DND-41 (cell line): ENCODE data around the gene HGS.

Experiments used
- ATAC-seq: fragments of 200-7000 bp; cut with Tn5 transposase; 3 replicates; pipeline ENCODE4 v1.9.1; 2021; ENCODE audit warnings: low read depth; ENCODE audit not compliant: insufficient read depth
- DNase-seq: peaks from one replicate; pipeline ENCODE4 v3.0.0-alpha.2; 2020
- H2AFZ ChIP-seq: 2 replicates; pipeline ENCODE4 v1.6.0; 2012; ENCODE audit warnings: low read depth, low read length
- H3K27ac ChIP-seq: 2 replicates; pipeline ENCODE4 v1.5.1; 2012; ENCODE audit warnings: low read length, inconsistent platforms
- H3K27me3 ChIP-seq: fragments of 200-600 bp; sonication (generic); 2 replicates; pipeline ENCODE4 v1.6.0; 2012; ENCODE audit warnings: low read length, mild to moderate bottlenecking, inconsistent platforms; ENCODE audit not compliant: insufficient read depth, poor library complexity
- H3K36me3 ChIP-seq: 2 replicates; pipeline ENCODE4 v1.5.1; 2012; ENCODE audit warnings: low read length, inconsistent platforms; ENCODE audit not compliant: insufficient read depth
- H3K4me1 ChIP-seq: 2 replicates; pipeline ENCODE4 v1.5.1; 2012; ENCODE audit warnings: mild to moderate bottlenecking, low read length; ENCODE audit not compliant: insufficient read depth
- H3K4me2 ChIP-seq: 2 replicates; pipeline ENCODE4 v1.6.0; 2012; ENCODE audit warnings: mild to moderate bottlenecking, moderate library complexity, low read length, inconsistent platforms; ENCODE audit not compliant: insufficient read depth
- H3K4me3 ChIP-seq, 2 experiments: fragments of 200-600 bp in 1 of 2; shearing (Covaris generic) in 1 of 2; 2 replicates each; pipeline ENCODE4 v1.5.1; 2012 to 2016; ENCODE audit warnings: inconsistent platforms in 2 of 2, low read length in 2 of 2, mild to moderate bottlenecking in 2 of 2, low read depth in 1 of 2, moderate library complexity in 1 of 2
- H3K79me2 ChIP-seq: 2 replicates; pipeline ENCODE4 v1.6.0; 2012; ENCODE audit warnings: low read length, inconsistent platforms; ENCODE audit not compliant: insufficient read depth
- H3K9ac ChIP-seq: 2 replicates; pipeline ENCODE4 v1.6.0; 2012; ENCODE audit warnings: low read depth, mild to moderate bottlenecking, inconsistent platforms, low read length, moderate library complexity
- H3K9me3 ChIP-seq: 2 replicates; pipeline ENCODE4 v1.5.1; 2012; ENCODE audit warnings: low read length, moderate library complexity, mild to moderate bottlenecking, inconsistent platforms; ENCODE audit not compliant: insufficient read depth, severe bottlenecking
- H4K20me1 ChIP-seq: 2 replicates; pipeline ENCODE4 v1.6.0; 2012; ENCODE audit warnings: low read length; ENCODE audit not compliant: insufficient read depth
- EZH2 ChIP-seq: IDR thresholded peaks from 3 replicates; pipeline ENCODE4 v1.6.1; 2012; ENCODE audit warnings: borderline replicate concordance, low read depth, mild to moderate bottlenecking, moderate library complexity, low read length, inconsistent platforms; ENCODE audit not compliant: severe bottlenecking
- TF ChIP-seq, protein P1 (sequence below): IDR thresholded peaks from 2 replicates; pipeline ENCODE4 v1.5.1; 2012; ENCODE audit warnings: borderline replicate concordance, low read length, moderate library complexity, mild to moderate bottlenecking; ENCODE audit not compliant: poor library complexity, severe bottlenecking; ENCODE audit errors: extremely low read depth

Gene HGS

DNA sequence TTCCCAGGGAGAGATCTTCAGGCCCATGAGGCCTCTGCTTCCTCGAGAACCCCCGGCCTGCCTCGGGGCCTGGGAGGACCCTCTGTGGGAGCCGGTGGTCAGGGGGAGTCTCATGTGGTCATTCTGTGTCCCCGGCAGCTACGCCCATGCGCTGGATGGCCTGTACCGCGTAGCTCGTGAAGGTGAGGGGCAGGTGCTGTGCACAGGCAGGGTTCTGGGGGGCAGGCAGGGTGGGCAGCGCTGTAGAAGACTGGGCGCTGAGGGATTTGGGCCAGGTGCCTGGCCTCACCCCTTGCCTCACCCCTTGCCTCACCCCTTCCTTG lies 32.8 kb downstream of the HGS start:
- ATAC-seq (no peak), DNase-seq (no peak)
- Histone ChIP-seq H3K36me3 (peaks cover 37% of the 10 kb centered on the region), H3K27ac (no peak overlapping the region), H3K4me3 (no peak overlapping the region), H3K9me3 (no peaks in the 10 kb centered on the region), H3K9ac (no peak overlapping the region), H3K4me2 (no peak overlapping the region), H3K4me1 (peaks cover 30% of the 10 kb centered on the region), H2AFZ (no peak overlapping the region), H4K20me1 (peaks cover 27% of the 10 kb centered on the region), H3K79me2 (peaks cover 31% of the 10 kb centered on the region), H3K27me3 (no peaks in the 10 kb centered on the region)
- TF ChIP-seq, protein P1, sequence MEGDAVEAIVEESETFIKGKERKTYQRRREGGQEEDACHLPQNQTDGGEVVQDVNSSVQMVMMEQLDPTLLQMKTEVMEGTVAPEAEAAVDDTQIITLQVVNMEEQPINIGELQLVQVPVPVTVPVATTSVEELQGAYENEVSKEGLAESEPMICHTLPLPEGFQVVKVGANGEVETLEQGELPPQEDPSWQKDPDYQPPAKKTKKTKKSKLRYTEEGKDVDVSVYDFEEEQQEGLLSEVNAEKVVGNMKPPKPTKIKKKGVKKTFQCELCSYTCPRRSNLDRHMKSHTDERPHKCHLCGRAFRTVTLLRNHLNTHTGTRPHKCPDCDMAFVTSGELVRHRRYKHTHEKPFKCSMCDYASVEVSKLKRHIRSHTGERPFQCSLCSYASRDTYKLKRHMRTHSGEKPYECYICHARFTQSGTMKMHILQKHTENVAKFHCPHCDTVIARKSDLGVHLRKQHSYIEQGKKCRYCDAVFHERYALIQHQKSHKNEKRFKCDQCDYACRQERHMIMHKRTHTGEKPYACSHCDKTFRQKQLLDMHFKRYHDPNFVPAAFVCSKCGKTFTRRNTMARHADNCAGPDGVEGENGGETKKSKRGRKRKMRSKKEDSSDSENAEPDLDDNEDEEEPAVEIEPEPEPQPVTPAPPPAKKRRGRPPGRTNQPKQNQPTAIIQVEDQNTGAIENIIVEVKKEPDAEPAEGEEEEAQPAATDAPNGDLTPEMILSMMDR = no peak
- TF ChIP-seq EZH2 = no peak

DNA sequence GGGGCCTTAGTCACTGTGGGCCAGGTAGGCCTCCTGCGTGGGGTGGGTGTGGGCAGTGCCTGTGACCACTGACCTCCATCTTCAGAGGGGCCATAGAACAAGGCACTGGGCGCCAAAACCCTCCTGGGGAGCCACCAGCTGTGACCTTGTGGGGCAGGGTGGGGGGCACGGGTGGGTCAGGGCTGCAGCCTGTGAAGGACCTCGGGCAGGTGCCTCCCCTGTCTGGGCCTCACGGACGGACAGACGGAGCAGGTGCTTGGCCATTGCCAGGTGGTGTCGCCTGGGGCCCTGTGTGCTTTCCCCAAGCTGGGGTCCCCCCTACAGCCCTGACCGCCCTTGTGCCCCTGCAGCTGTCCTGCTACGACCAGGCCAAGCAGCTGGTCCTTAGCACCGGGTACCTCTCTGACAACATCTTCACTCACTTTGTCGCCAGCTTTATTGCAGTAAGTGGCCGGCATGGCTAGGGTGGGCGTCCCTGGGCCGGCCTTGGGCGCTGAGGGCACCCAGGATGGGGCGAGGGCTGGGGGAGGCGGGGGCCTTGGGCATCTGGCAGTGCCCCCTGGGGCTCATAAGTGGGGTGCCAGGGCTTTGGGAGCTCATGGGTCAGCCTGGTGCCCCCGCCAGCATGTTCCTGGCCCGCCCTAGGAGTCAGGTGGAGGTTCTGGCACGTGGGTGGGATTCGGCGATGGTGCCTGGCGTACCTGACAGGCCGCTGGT lies 33.4 kb downstream of the HGS start:
- Histone ChIP-seq H2AFZ (no peak overlapping the region), H3K36me3 (peaks cover 37% of the 10 kb centered on the region), H3K27ac (no peak overlapping the region), H3K4me2 (no peak overlapping the region), H4K20me1 (peaks cover 27% of the 10 kb centered on the region), H3K9me3 (no peaks in the 10 kb centered on the region), H3K27me3 (no peaks in the 10 kb centered on the region), H3K4me3 (no peak overlapping the region), H3K79me2 (peaks cover 31% of the 10 kb centered on the region), H3K9ac (no peak overlapping the region), H3K4me1 (peaks cover 27% of the 10 kb centered on the region)
- ATAC-seq (no peak), DNase-seq (no peak)
- no peak for TF ChIP-seq EZH2
- TF ChIP-seq, protein P1 = no peak

DNA sequence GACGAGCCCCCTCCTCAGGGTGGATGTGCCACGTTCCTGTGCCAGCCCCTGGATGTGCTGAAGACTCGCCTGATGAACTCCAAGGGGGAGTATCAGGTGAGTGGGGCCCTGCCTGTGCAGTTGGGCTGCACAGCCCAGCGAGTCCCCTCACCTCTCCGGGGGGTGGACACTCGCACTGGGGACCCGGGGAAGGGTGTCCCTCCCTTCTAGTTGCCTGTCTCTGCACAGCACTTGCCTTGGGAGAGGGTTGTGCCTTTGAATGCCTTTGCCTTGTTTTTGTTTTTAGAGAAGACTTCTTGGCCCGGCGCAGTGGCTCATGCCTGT lies 33.9 kb downstream of the HGS start:
- Histone ChIP-seq H3K4me1 (peaks cover 25% of the 10 kb centered on the region), H3K4me2 (no peak overlapping the region), H3K4me3 (no peak overlapping the region), H3K79me2 (peaks cover 25% of the 10 kb centered on the region), H4K20me1 (peaks cover 27% of the 10 kb centered on the region), H3K9me3 (no peaks in the 10 kb centered on the region), H3K27ac (no peak overlapping the region), H2AFZ (no peak overlapping the region), H3K36me3 (peaks cover 37% of the 10 kb centered on the region), H3K27me3 (no peaks in the 10 kb centered on the region), H3K9ac (no peak overlapping the region)
- no peak for DNase-seq
- ATAC-seq = no peak
- TF ChIP-seq EZH2 = no peak
- TF ChIP-seq, protein P1 = no peak
